ENCODE data around the gene FAM13A. TPM values are rescaled to one million over a fixed set of nuclear protein-coding genes. Genes with fewer than 3 reads are reported as not detected.
"Not testable (repeated sequence)": the region's sequence is repeated elsewhere in the genome, so short reads cannot be mapped to it uniquely, and the experiment has no call there.

FAM13A gene
- total and polyA plus RNA-seq, 2 experiments from 2014 or later: 5.3 to 6.6 TPM

- Histone ChIP-seq H4K20me1 (ENCODE audit: insufficient read depth) (no peaks in the 10 kb centered on the region), H3K4me1 (ENCODE audit: insufficient read depth) (peaks cover 10% of the 10 kb centered on the region; the same call in 1 of the 2 replicates), H3K9me2 (ENCODE audit: insufficient read depth) (no peaks in the 10 kb centered on the region), H3K9ac (no peak overlapping the region), H3F3A (ENCODE audit: insufficient read depth) (0 out of 2 replicates have a peak, but pooled peaks cover 6% of the 10 kb centered on the region), H3K27ac (no peak overlapping the region), H3K36me3 (ENCODE audit: low read depth) (no peaks in the 10 kb centered on the region), H3K9me3 (ENCODE audit: low read depth) (no peaks in the 10 kb centered on the region), H3K4me3 (no peak overlapping the region), H3K27me3 (replicated peaks; ENCODE audit: insufficient read depth) (no peaks in the 10 kb centered on the region), H3K79me2 (ENCODE audit: insufficient read depth) (no peaks in the 10 kb centered on the region), H2AFZ (no peak overlapping the region), H3K4me2 (ENCODE audit: unreplicated experiment) (no peak overlapping the region)
- no peak for TF ChIP-seq EZH2 (IDR thresholded peaks at IDR 0.05; ENCODE audit: insufficient read depth, poor library complexity, severe bottlenecking)
- TF ChIP-seq EZH2phosphoT487 (IDR thresholded peaks at IDR 0.05; ENCODE audit: insufficient read depth, low read depth): no peak
- WGBS, 2 experiments (ENCODE audit: low coverage in 1 of 2, low lambda C conversion rate in 2 of 2, missing lambda C conversion rate in 2 of 2): 51 to 63% methylated on average over 3 of the region's 3 CpGs
- in situ Hi-C loops (cut with MboI): no loop called here
- no peak for DNase-seq
Measured at GRCh38 chr4:89071311-89071710, 14.3 kb upstream of the FAM13A start.

- no peaks in the 10 kb centered on the region for H3K79me2 ChIP-seq (ENCODE audit: insufficient read depth)
- no peaks in the 10 kb centered on the region for H3K27me3 ChIP-seq (replicated peaks; ENCODE audit: insufficient read depth)
- WGBS, 2 experiments (ENCODE audit: low coverage in 1 of 2, low lambda C conversion rate in 2 of 2, missing lambda C conversion rate in 2 of 2): 69 to 76% methylated on average over 2 of the region's 2 CpGs
- no peak overlapping the region for H3K9ac ChIP-seq
- H3F3A ChIP-seq (ENCODE audit: insufficient read depth): 0 out of 2 replicates have a peak, but pooled peaks cover 6% of the 10 kb centered on the region
- H3K36me3 ChIP-seq (ENCODE audit: low read depth): no peaks in the 10 kb centered on the region
- H4K20me1 ChIP-seq (ENCODE audit: insufficient read depth): no peaks in the 10 kb centered on the region
- TF ChIP-seq EZH2 (IDR thresholded peaks at IDR 0.05; ENCODE audit: insufficient read depth, poor library complexity, severe bottlenecking): no peak
- no peak for TF ChIP-seq EZH2phosphoT487 (IDR thresholded peaks at IDR 0.05; ENCODE audit: insufficient read depth, low read depth)
- no peaks in the 10 kb centered on the region for H3K9me3 ChIP-seq (ENCODE audit: low read depth)
- no peak overlapping the region for H2AFZ ChIP-seq
- no peak for DNase-seq
- no peak overlapping the region for H3K27ac ChIP-seq
- in situ Hi-C loops (cut with MboI): no loop called here
- no peak overlapping the region for H3K4me3 ChIP-seq
- H3K9me2 ChIP-seq (ENCODE audit: insufficient read depth): no peaks in the 10 kb centered on the region
- no peak overlapping the region for H3K4me2 ChIP-seq (ENCODE audit: unreplicated experiment)
- H3K4me1 ChIP-seq (ENCODE audit: insufficient read depth): peaks cover 10% of the 10 kb centered on the region; the same call in 1 of the 2 replicates
Measured at GRCh38 chr4:89070041-89070440, 13.1 kb upstream of the FAM13A start.

GRCh38 chr4:89069481-89069880 lies 12.5 kb upstream of the FAM13A start:
- Histone ChIP-seq H3K4me3 (no peak overlapping the region), H3K9me2 (ENCODE audit: insufficient read depth) (no peaks in the 10 kb centered on the region), H3K36me3 (ENCODE audit: low read depth) (no peaks in the 10 kb centered on the region), H3K4me2 (ENCODE audit: unreplicated experiment) (no peak overlapping the region), H3F3A (ENCODE audit: insufficient read depth) (0 out of 2 replicates have a peak, but pooled peaks cover 6% of the 10 kb centered on the region), H3K27ac (no peak overlapping the region), H3K79me2 (ENCODE audit: insufficient read depth) (no peaks in the 10 kb centered on the region), H2AFZ (no peak overlapping the region), H3K9me3 (ENCODE audit: low read depth) (no peaks in the 10 kb centered on the region), H3K27me3 (replicated peaks; ENCODE audit: insufficient read depth) (no peaks in the 10 kb centered on the region), H3K4me1 (ENCODE audit: insufficient read depth) (peaks cover 10% of the 10 kb centered on the region; the same call in 1 of the 2 replicates), H4K20me1 (ENCODE audit: insufficient read depth) (no peaks in the 10 kb centered on the region), H3K9ac (no peak overlapping the region)
- DNase-seq: no peak
- TF ChIP-seq EZH2phosphoT487 (IDR thresholded peaks at IDR 0.05; ENCODE audit: insufficient read depth, low read depth) (no peak), EZH2 (IDR thresholded peaks at IDR 0.05; ENCODE audit: insufficient read depth, poor library complexity, severe bottlenecking) (no peak)
- WGBS, 2 experiments (ENCODE audit: low coverage in 1 of 2, low lambda C conversion rate in 2 of 2, missing lambda C conversion rate in 2 of 2): 62 to 74% methylated on average over 2 of the region's 2 CpGs
- in situ Hi-C loops (cut with MboI): no loop called here

- no peaks in the 10 kb centered on the region for H3K9me3 ChIP-seq (ENCODE audit: low read depth)
- H3K9me2 ChIP-seq (ENCODE audit: insufficient read depth): no peaks in the 10 kb centered on the region
- in situ Hi-C loops (cut with MboI): no loop called here
- DNase-seq: peak; percentile 48
- H3K79me2 ChIP-seq (ENCODE audit: insufficient read depth): no peaks in the 10 kb centered on the region
- H3F3A ChIP-seq (ENCODE audit: insufficient read depth): 0 out of 2 replicates have a peak, but pooled peaks cover 6% of the 10 kb centered on the region
- no peak overlapping the region for H3K4me2 ChIP-seq (ENCODE audit: unreplicated experiment)
- no peaks in the 10 kb centered on the region for H3K27me3 ChIP-seq (replicated peaks; ENCODE audit: insufficient read depth)
- TF ChIP-seq EZH2 (IDR thresholded peaks at IDR 0.05; ENCODE audit: insufficient read depth, poor library complexity, severe bottlenecking): no peak
- TF ChIP-seq EZH2phosphoT487 (IDR thresholded peaks at IDR 0.05; ENCODE audit: insufficient read depth, low read depth): no peak
- no peak overlapping the region for H3K4me3 ChIP-seq
- H3K4me1 ChIP-seq (ENCODE audit: insufficient read depth): peaks cover 10% of the 10 kb centered on the region; the same call in 1 of the 2 replicates
- H3K27ac ChIP-seq: 0 out of 2 replicates have a peak overlapping the region, but pooled peaks have one; percentile 17
- H3K9ac ChIP-seq: no peak overlapping the region
- no peak overlapping the region for H2AFZ ChIP-seq
- no peaks in the 10 kb centered on the region for H3K36me3 ChIP-seq (ENCODE audit: low read depth)
- H4K20me1 ChIP-seq (ENCODE audit: insufficient read depth): no peaks in the 10 kb centered on the region
Measured at GRCh38 chr4:89067417-89067816, 10.4 kb upstream of the FAM13A start.

GRCh38 chr4:89064848-89065247 lies 7.9 kb upstream of the FAM13A start:
- no peak for TF ChIP-seq EZH2phosphoT487 (IDR thresholded peaks at IDR 0.05; ENCODE audit: insufficient read depth, low read depth)
- no peak for TF ChIP-seq EZH2 (IDR thresholded peaks at IDR 0.05; ENCODE audit: insufficient read depth, poor library complexity, severe bottlenecking)
- no peaks in the 10 kb centered on the region for H3K9me2 ChIP-seq (ENCODE audit: insufficient read depth)
- H3F3A ChIP-seq (ENCODE audit: insufficient read depth): 0 out of 2 replicates have a peak, but pooled peaks cover 6% of the 10 kb centered on the region
- H3K9me3 ChIP-seq (ENCODE audit: low read depth): no peaks in the 10 kb centered on the region
- H2AFZ ChIP-seq: no peak overlapping the region
- H3K27ac ChIP-seq: no peak overlapping the region
- H3K79me2 ChIP-seq (ENCODE audit: insufficient read depth): no peaks in the 10 kb centered on the region
- in situ Hi-C loops (cut with MboI): no loop called here
- H3K4me1 ChIP-seq (ENCODE audit: insufficient read depth): peaks cover 10% of the 10 kb centered on the region; the same call in 1 of the 2 replicates
- no peak overlapping the region for H3K9ac ChIP-seq
- no peaks in the 10 kb centered on the region for H3K36me3 ChIP-seq (ENCODE audit: low read depth)
- H4K20me1 ChIP-seq (ENCODE audit: insufficient read depth): no peaks in the 10 kb centered on the region
- H3K27me3 ChIP-seq (replicated peaks; ENCODE audit: insufficient read depth): no peaks in the 10 kb centered on the region
- H3K4me2 ChIP-seq (ENCODE audit: unreplicated experiment): no peak overlapping the region
- no peak overlapping the region for H3K4me3 ChIP-seq
- no peak for DNase-seq
- 87 to 94% methylated on average over 3 of the region's 3 CpGs for WGBS, 2 experiments (ENCODE audit: low coverage in 1 of 2, low lambda C conversion rate in 2 of 2, missing lambda C conversion rate in 2 of 2)

GRCh38 chr4:89057844-89058243 lies 859 bp upstream of the FAM13A start:
- Histone ChIP-seq H3F3A (ENCODE audit: insufficient read depth) (peaks cover 25% of the 10 kb centered on the region), H3K4me1 (ENCODE audit: insufficient read depth) (peaks cover 24% of the 10 kb centered on the region), H2AFZ (peak overlapping the region; percentile 99), H3K27ac (peak overlapping the region; percentile 74; the same call in 1 of the 2 replicates), H3K9ac (peak overlapping the region; percentile 78; the same call in 1 of the 2 replicates), H3K79me2 (ENCODE audit: insufficient read depth) (peaks cover 37% of the 10 kb centered on the region)
- H3K27me3 ChIP-seq (replicated peaks; ENCODE audit: insufficient read depth); H3K36me3 ChIP-seq (ENCODE audit: low read depth); H3K9me2 ChIP-seq (ENCODE audit: insufficient read depth); DNase-seq; in situ Hi-C loops (cut with MboI); H3K9me3 ChIP-seq (ENCODE audit: low read depth); H3K4me3 ChIP-seq; H4K20me1 ChIP-seq (ENCODE audit: insufficient read depth); H3K4me2 ChIP-seq (ENCODE audit: unreplicated experiment): not testable (repeated sequence)
- WGBS, 2 experiments (ENCODE audit: low coverage in 1 of 2, low lambda C conversion rate in 2 of 2, missing lambda C conversion rate in 2 of 2): 74 to 80% methylated on average over 2 of the region's 2 CpGs
